ENCODE data around the gene ZNF77. TPM values are rescaled to one million over a fixed set of nuclear protein-coding genes. Genes with fewer than 3 reads are reported as not detected.
"Not testable (repeated sequence)": the region's sequence is repeated elsewhere in the genome, so short reads cannot be mapped to it uniquely, and the experiment has no call there.

ZNF77 gene
- total RNA-seq, 2 experiments from 2014 or later: 4.1 to 4.9 TPM

DNA sequence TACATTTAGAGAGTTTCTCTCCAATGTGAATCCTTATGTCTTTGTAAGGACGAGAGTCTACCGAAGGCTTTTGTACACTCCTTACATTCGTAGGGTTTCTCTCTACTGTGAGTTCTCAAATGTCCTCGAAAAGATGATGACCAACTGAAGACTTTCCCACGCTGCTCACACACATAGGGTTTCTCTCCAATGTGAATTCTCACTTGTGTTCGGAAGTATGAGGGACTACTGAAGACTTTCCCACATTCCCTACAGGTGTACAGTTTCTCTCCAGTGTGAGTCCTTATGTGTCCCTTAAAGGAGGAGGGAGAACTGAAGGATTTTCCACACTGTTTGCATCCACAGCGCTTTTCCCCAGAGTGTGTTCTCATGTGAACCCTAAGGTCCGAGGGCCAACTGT is 48.1 kb downstream of the ZNF77 start:
- DNase-seq (no peak), ATAC-seq (no peak)
- peaks cover 8% of the 10 kb centered on the region for H3K4me1 Mint-ChIP-seq
- CTCF ChIA-PET: no interaction called here
- H3K27ac Mint-ChIP-seq: no peak overlapping the region
- peaks cover 6% of the 10 kb centered on the region for H3K36me3 Mint-ChIP-seq
- H3K9me3 Mint-ChIP-seq (ENCODE audit: low read depth): peaks cover 14% of the 10 kb centered on the region
- H3K4me3 Mint-ChIP-seq: no peak overlapping the region
- H3K27me3 Mint-ChIP-seq: no peaks in the 10 kb centered on the region

DNA sequence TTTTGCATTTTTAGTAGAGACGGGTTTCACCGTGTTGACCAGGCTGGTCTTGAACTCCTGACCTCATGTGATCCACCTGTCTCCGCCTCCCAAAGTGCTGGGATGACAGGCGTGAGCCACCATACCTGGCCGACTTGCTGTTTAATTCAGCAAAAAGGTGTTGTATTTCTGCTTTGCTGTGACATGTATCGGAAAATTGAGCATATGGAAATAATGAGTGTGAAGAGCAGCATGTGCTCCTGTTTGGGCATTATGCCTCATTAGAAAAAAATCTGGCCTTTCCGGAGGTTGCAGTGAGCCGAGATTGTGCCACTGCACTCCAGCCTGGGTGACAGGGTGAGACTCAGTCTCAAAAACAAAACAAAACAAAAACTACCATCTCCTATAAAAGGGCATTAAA is 54.2 kb downstream of the ZNF77 start:
- H3K27me3 Mint-ChIP-seq; H3K4me3 Mint-ChIP-seq; H3K9me3 Mint-ChIP-seq (ENCODE audit: low read depth); DNase-seq; H3K4me1 Mint-ChIP-seq; CTCF ChIA-PET; H3K36me3 Mint-ChIP-seq; ATAC-seq; H3K27ac Mint-ChIP-seq: not testable (repeated sequence)

DNA sequence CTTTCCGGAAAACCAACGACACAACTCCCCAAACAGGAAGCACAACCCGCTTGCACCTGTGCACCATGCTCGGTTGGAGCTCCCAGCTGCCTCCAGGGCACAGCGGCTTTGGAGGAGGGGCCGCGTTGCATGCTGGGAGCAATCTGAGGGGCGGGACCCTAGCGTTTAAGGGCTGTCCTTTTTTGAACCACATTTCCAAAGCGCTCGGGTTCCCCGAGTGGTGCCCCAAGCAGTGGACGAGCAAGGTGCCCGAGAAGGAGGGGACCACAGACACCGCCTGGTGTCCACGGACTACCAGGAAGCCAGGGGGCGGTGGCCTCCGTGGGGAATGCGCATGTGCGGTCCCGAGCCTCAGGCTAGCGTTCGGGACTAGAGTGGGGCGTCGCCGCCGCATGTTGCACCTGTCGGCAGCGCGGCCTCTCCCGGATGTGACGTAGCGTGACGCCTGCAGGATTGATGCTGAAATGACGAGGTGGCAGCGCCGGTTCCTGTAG is 56.0 kb downstream of the ZNF77 start:
- H3K36me3 Mint-ChIP-seq: no peaks in the 10 kb centered on the region
- peaks cover 2% of the 10 kb centered on the region for H3K4me1 Mint-ChIP-seq
- H3K27me3 Mint-ChIP-seq: no peaks in the 10 kb centered on the region
- DNase-seq: peak; percentile 65
- H3K27ac Mint-ChIP-seq: peak overlapping the region; percentile 46
- H3K9me3 Mint-ChIP-seq (ENCODE audit: low read depth): no peaks in the 10 kb centered on the region
- H3K4me3 Mint-ChIP-seq: peak overlapping the region; percentile 28
- CTCF ChIA-PET: interaction anchor here (1.0 to 2.8 kb wide), 4 partner anchors 10 to 171 kb away, joined by 3 to 22 read pairs (median 8); partner anchors contain the start of gene ZNF57
- ATAC-seq: peak; percentile 60

DNA sequence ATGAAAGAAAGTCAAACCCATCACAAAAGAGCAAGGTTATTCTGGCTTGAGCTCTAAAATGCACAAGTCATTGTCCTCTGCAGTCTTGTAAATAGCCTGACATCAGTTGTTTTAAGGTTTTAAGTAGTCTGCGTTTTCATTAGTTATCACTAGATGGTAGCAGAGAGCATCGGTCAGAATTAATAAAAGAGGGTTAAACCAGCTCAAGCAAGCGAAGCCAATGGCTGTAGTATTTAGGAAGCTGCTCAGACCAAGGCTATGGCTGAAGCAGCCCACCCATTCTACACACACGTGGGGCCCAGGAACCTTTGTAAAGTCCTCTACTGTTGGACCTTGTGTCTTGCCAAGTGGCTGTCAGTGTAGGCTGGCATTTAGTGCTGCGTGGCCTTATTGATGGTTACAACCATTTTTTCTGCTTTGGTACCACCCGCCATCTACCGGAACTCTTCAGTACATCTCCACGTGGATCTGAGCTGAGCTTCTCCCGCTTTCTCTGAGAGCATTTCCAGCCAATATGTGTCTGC is 57.3 kb downstream of the ZNF77 start:
- no peak overlapping the region for H3K4me3 Mint-ChIP-seq

DNA sequence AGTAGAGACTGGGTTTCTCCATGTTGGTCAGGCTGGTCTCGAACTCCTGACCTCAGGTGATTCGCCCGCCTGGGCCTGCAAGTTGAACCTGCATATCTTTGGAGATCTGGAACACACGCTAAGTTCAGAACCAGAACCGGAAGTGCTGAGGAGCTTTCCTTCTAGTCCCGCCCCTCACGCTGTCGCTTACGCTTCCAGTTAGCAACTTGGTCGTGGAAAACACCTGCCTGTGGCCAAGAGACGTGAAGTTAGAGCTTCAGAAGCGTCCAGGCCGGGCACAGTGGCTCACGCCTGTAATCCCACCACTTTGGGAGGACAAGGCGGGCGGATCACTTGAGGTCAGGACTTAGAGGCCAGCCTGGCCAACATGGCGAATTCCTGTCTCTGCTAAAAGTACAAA is 59.0 kb downstream of the ZNF77 start:
- no peaks in the 10 kb centered on the region for H3K36me3 Mint-ChIP-seq
- no peak overlapping the region for H3K27ac Mint-ChIP-seq
- H3K4me3 Mint-ChIP-seq: no peak overlapping the region
- CTCF ChIA-PET: no interaction called here
- H3K9me3 Mint-ChIP-seq (ENCODE audit: low read depth): peaks cover 2% of the 10 kb centered on the region
- no peaks in the 10 kb centered on the region for H3K27me3 Mint-ChIP-seq
- DNase-seq (no peak), ATAC-seq (no peak)
- H3K4me1 Mint-ChIP-seq: no peaks in the 10 kb centered on the region

More for the DNA sequence above, 57.3 kb downstream of the ZNF77 start:
- no peaks in the 10 kb centered on the region for H3K27me3 Mint-ChIP-seq
- peaks cover 2% of the 10 kb centered on the region for H3K4me1 Mint-ChIP-seq
- CTCF ChIA-PET: interaction anchor here (0.6 to 2.8 kb wide), 21 partner anchors 11 to 417 kb away, joined by 3 to 22 read pairs (median 4); partner anchors contain the start of genes THOP1, ZNF555 and ZNF57
- no peaks in the 10 kb centered on the region for H3K36me3 Mint-ChIP-seq
- DNase-seq (no peak), ATAC-seq (no peak)
- H3K9me3 Mint-ChIP-seq (ENCODE audit: low read depth): peaks cover 2% of the 10 kb centered on the region
- H3K27ac Mint-ChIP-seq: no peak overlapping the region

DNA sequence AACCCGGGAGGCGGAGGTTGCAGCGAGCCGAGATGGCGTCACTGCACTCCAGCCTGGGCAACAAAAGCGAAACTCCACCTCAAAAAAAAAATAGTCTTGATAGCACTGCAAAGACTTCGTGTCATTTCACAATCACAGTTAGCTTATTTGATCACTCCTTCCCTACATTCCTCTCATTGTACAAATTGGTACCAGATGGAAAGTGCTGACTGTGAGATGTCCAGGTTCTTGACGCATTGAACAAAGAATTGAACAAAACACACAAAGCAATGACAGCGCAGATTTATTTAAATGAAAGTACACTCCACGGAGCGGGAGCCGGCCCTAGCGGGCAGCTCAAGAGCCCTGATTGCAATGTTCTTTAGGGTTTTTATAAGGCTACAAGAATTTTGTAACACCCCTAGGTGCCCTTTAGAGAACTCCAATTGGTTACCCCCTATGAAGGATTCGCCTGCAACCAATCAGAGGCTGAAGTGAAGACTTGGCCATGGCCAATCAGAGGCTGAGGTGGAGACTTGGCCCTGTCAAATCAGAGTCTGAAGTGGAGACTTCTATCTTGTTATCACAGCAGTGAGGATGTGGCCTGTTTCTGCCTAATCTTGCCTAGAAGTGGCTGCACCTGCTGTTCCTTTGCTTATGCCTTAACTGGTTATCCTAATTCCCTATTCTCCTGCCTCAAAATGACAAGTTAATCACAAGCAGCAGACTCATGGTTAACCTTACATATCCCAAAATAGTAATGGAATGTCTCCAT is 60.9 kb downstream of the ZNF77 start:
- DNase-seq: no peak
- CTCF ChIA-PET: no interaction called here
- no peak overlapping the region for H3K4me3 Mint-ChIP-seq
- H3K27ac Mint-ChIP-seq: no peak overlapping the region
- ATAC-seq: no peak
- peaks cover 5% of the 10 kb centered on the region for H3K9me3 Mint-ChIP-seq (ENCODE audit: low read depth)
- peaks cover 3% of the 10 kb centered on the region for H3K36me3 Mint-ChIP-seq
- H3K27me3 Mint-ChIP-seq: no peaks in the 10 kb centered on the region
- H3K4me1 Mint-ChIP-seq: no peaks in the 10 kb centered on the region

Other genes with a start within 250 kb of the ZNF77 start
- gene GNG7, start 242.3 kb downstream of the ZNF77 start, total RNA-seq: not detected
- gene DIRAS1, start 223.6 kb downstream of the ZNF77 start, total RNA-seq: not detected
- gene SLC39A3, start 205.0 kb downstream of the ZNF77 start, total RNA-seq: 10 to 100 TPM; 36.9 to 41.3 TPM
- 10 to 100 TPM; 49.3 to 58.6 TPM for gene SGTA, start 161.7 kb downstream of the ZNF77 start, total RNA-seq
- 100 to 1,000 TPM; 138 to 139 TPM for gene THOP1, start 159.5 kb downstream of the ZNF77 start, total RNA-seq
- 1 to 10 TPM; 1.1 to 1.6 TPM for gene ZNF554, start 125.1 kb downstream of the ZNF77 start, total RNA-seq
- 1 to 10 TPM; 2.5 to 3.1 TPM for gene ZNF555, start 103.5 kb downstream of the ZNF77 start, total RNA-seq
- gene ZNF556, start 77.6 kb downstream of the ZNF77 start, total RNA-seq: not detected
- gene ZNF57, start 44.0 kb downstream of the ZNF77 start, total RNA-seq: 1 to 10 TPM; 4.5 to 4.6 TPM
- 1 to 10 TPM; 1.9 to 3.2 TPM for gene TLE6, start 32.6 kb upstream of the ZNF77 start, total RNA-seq
- 1 to 10 TPM in 1 of 2 experiments, under 1 TPM in 1; 0.47 to 1.0 TPM for gene TLE2, start 84.3 kb upstream of the ZNF77 start, total RNA-seq
- 100 to 1,000 TPM; 508 to 583 TPM for gene TLE5, start 117.5 kb upstream of the ZNF77 start, total RNA-seq
- 1 to 10 TPM in 1 of 2 experiments, under 1 TPM in 1; 0.50 to 1.2 TPM for gene GNA11, start 149.4 kb upstream of the ZNF77 start, total RNA-seq
- 10 to 100 TPM; 23.7 to 39.8 TPM for gene GNA15, start 191.1 kb upstream of the ZNF77 start, total RNA-seq
- 100 to 1,000 TPM; 122 to 155 TPM for gene S1PR4, start 233.8 kb upstream of the ZNF77 start, total RNA-seq
- gene NCLN, start 241.0 kb upstream of the ZNF77 start, total RNA-seq: 10 to 100 TPM; 67.3 to 71.6 TPM

Data from activated CD8-positive, alpha-beta memory T cell treated with anti-CD3 and anti-CD28 coated beads, Interleukin-2, amount 10 ng/mL, durations not matched to agents 7 days and 5 days (primary cell).